ENCODE data around the gene RNF144A. TPM values are rescaled to one million over a fixed set of nuclear protein-coding genes. Genes with fewer than 3 reads are reported as not detected.

The RNF144A gene
- total RNA-seq, 4 donors from 2014 or later, result 8.0 to 25.4 (median 15.8) TPM

DNA sequence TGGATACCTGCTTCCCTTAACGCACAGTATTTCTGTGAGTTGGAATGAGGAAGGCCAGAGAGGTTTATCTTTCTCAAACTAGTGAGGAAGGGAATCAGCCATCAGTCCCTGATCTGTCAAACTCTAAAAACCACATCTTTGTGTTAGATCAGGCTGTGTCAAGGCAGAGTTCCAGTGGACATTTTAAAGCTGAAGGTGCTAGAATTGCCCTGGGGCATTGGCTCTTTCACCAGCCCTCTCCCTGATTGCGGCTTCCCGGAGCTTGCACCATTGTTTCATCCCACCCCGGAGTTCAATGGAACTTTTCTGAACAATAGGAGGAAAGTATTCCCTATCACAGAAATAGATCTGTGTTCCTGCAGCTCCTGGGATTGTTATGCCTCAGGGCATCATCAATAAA, 110.2 kb downstream of the RNF144A start:
- Histone ChIP-seq H3K4me3 (no peak overlapping the region), H3K36me3 (peaks cover 11% of the 10 kb centered on the region), H3K27me3 (no peaks in the 10 kb centered on the region), H3K4me1 (no peaks in the 10 kb centered on the region), H3K9me3 (no peaks in the 10 kb centered on the region), H3K27ac (no peak overlapping the region)
- 40% methylated on average over 4 of the region's 4 CpGs for WGBS
- DNase-seq (ENCODE audit: low spot score in 2 of 2), result no peak
- TF ChIP-seq POLR2A (IDR thresholded peaks at IDR 0.05), result no peak

DNA sequence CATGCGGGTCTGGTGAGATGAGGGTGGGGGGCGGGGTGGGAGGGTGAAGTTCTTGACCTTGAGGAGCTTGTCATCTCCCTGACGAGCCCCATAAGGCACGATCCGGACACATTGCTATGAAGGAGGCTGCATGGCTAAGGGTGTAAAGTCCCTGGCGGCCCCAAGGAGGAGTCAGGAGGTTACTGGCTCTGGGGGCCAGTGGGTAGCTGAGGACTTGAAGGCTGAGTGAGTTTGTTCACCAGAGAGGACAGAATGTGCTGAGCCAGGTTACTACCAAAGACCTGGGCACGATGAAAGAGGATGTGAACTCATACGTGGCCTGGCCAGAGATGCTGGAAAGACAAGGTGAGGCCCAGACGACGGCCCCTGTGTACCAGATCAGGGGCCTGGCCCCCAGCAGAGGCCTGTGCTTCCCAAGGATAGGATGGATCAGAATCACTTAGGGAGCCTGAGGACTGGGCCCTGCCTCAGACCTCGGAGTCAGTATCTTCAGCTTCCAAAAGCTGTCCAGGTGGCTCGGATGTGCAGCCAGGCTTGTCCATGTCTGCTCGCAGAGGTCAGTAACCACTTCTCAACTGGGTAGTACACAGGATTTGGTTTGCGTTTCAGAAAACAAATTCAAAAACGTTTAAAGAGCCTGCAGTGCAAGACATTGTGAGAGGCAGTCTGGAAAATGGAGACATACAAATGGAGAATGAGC, 110.9 kb downstream of the RNF144A start:
- TF ChIP-seq EP300 (IDR thresholded peaks at IDR 0.05) (no peak), POLR2AphosphoS5 (IDR thresholded peaks at IDR 0.05) (no peak), POLR2A (IDR thresholded peaks at IDR 0.05) (no peak)
- TF ChIP-seq, protein P1, sequence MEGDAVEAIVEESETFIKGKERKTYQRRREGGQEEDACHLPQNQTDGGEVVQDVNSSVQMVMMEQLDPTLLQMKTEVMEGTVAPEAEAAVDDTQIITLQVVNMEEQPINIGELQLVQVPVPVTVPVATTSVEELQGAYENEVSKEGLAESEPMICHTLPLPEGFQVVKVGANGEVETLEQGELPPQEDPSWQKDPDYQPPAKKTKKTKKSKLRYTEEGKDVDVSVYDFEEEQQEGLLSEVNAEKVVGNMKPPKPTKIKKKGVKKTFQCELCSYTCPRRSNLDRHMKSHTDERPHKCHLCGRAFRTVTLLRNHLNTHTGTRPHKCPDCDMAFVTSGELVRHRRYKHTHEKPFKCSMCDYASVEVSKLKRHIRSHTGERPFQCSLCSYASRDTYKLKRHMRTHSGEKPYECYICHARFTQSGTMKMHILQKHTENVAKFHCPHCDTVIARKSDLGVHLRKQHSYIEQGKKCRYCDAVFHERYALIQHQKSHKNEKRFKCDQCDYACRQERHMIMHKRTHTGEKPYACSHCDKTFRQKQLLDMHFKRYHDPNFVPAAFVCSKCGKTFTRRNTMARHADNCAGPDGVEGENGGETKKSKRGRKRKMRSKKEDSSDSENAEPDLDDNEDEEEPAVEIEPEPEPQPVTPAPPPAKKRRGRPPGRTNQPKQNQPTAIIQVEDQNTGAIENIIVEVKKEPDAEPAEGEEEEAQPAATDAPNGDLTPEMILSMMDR (IDR thresholded peaks at IDR 0.05), result no peak
- WGBS, result 90% methylated on average over 15 of the region's 15 CpGs
- DNase-seq (ENCODE audit: low spot score in 2 of 2), result no peak
- Histone ChIP-seq H3K27me3 (no peaks in the 10 kb centered on the region), H3K27ac (no peak overlapping the region), H3K9me3 (no peaks in the 10 kb centered on the region), H3K4me3 (no peak overlapping the region), H3K36me3 (peaks cover 12% of the 10 kb centered on the region), H3K4me1 (no peaks in the 10 kb centered on the region)

DNA sequence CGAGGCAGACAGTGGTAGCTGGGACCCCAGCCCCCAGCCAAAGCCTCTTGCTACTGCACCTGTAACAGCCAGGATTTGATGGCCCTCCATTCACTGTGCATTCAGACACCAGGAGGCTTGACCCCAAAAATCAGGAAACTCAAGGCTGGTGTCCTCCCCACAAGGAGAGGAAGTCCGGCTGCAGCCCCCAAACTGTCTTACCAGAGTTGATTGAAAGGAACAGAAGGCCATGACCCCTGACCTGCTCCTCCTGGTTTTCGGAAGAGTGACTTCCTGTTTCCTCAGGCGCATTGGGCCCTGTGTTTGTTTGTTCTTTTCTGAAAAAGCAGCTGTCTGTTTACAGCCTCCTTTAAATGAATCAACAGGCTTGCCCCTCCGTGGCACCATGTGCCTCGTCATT, 111.6 kb downstream of the RNF144A start:
- Histone ChIP-seq H3K4me3 (no peak overlapping the region), H3K36me3 (peaks cover 12% of the 10 kb centered on the region), H3K27ac (no peak overlapping the region), H3K9me3 (no peaks in the 10 kb centered on the region), H3K4me1 (no peaks in the 10 kb centered on the region), H3K27me3 (no peaks in the 10 kb centered on the region)
- WGBS, result 91% methylated on average over 6 of the region's 6 CpGs
- no peak for DNase-seq (ENCODE audit: low spot score in 2 of 2)
- TF ChIP-seq POLR2A (IDR thresholded peaks at IDR 0.05) (no peak), EP300 (IDR thresholded peaks at IDR 0.05) (no peak), POLR2AphosphoS5 (IDR thresholded peaks at IDR 0.05) (no peak)
- TF ChIP-seq, protein P1 (IDR thresholded peaks at IDR 0.05), result no peak

DNA sequence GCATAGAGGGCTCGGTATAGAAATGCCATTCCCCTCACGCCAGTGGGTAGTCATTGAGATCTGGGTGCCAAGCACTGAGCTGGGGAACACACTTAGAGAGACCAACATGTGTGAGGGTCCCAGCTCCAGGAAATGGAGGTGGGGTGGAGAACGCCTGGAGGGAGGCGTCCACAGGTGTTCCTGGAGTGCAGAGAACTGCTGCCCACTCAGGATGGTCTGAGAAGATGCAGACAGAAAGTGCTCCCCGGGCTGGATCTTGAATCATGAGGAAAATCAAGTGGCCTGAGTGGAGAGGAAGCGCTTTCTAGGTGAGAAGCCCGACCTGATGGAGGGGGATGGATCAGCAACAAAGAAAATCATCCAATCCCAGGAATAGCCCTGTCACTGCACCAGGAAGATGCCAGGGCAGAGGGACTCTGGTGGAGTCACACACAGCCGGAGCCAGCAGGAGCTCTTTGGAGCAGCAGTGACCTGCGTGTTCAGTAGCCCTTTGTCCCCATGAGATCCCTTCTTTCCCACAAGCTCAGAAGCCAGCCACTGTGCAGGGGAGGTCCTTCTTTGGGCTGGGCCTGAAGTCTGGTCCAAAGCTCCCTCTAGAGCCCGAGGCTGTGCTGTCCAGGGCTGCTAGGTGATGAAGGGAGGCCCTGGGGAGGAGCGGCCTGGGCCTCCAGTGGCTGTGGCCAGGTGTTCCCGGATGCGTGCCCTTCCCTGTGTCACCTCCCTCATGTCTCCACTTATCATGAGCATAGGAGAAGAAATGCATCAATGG, 112.3 kb downstream of the RNF144A start:
- H3K36me3 ChIP-seq, result peaks cover 12% of the 10 kb centered on the region
- DNase-seq (ENCODE audit: low spot score in 2 of 2), result no peak
- no peaks in the 10 kb centered on the region for H3K27me3 ChIP-seq
- H3K27ac ChIP-seq, result no peak overlapping the region
- 88% methylated on average over 11 of the region's 13 CpGs for WGBS
- no peaks in the 10 kb centered on the region for H3K4me1 ChIP-seq
- TF ChIP-seq POLR2AphosphoS5 (IDR thresholded peaks at IDR 0.05) (no peak), EP300 (IDR thresholded peaks at IDR 0.05) (no peak), POLR2A (IDR thresholded peaks at IDR 0.05) (no peak)
- TF ChIP-seq, protein P1 (IDR thresholded peaks at IDR 0.05), result no peak
- H3K4me3 ChIP-seq, result no peak overlapping the region
- no peaks in the 10 kb centered on the region for H3K9me3 ChIP-seq

DNA sequence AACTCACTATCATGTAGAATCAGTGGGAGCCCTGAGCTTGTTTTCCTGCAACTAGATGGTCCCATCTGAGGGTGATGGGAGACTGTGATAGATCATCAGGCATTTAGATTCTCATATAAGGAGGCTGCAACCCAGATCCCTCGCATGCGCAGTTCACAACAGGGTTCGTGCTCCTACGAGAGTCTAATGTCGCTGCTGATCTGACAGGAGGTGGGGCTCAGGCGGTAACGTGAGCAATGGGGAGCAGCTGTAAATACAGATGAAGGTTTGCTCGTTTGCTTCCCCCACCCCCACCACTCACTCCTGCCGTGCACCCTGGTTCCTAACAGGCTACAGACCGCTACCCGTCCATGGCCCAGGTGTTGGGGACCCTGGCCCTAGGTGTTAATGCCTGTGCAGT, 113.6 kb downstream of the RNF144A start:
- peak in 1 of 2 donors; percentile 71 for DNase-seq (ENCODE audit: low spot score in 2 of 2)
- Histone ChIP-seq H3K4me1 (no peaks in the 10 kb centered on the region), H3K27ac (no peak overlapping the region), H3K27me3 (no peaks in the 10 kb centered on the region), H3K36me3 (peaks cover 12% of the 10 kb centered on the region), H3K4me3 (no peak overlapping the region), H3K9me3 (no peaks in the 10 kb centered on the region)
- TF ChIP-seq POLR2AphosphoS5 (IDR thresholded peaks at IDR 0.05), result no peak
- TF ChIP-seq, protein P1 (IDR thresholded peaks at IDR 0.05), result no peak
- no peak for TF ChIP-seq POLR2A (IDR thresholded peaks at IDR 0.05)
- no peak for TF ChIP-seq EP300 (IDR thresholded peaks at IDR 0.05)
- WGBS, result 93% methylated on average over 11 of the region's 11 CpGs

All from suprapubic skin (tissue), 4 donors.